Right lung (tissue), 10 donors: ENCODE data around the gene LRRC63. TPM values are rescaled to one million over a fixed set of nuclear protein-coding genes. Genes with fewer than 3 reads are reported as not detected.
A peak's percentile ranks its signal among the peaks of the same experiment; 100 is the strongest.
"Not testable (repeated sequence)": the region's sequence is repeated elsewhere in the genome, so short reads cannot be mapped to it uniquely, and the experiment has no call there.

Source experiments
- DNase-seq, 2 donors: peaks; one replicate each; pipeline ENCODE4 v3.0.0-alpha.2; 2013
- long read RNA-seq, 8 donors: transcript quantifications; one replicate each; lab custom pipeline, GENCODE V29; 2026
- polyA plus RNA-seq, 5 donors: library from polyadenylated mRNA; unstranded; fragments of 120-200 nt; gene quantifications; one replicate each; pipeline versions ENCODE4 v1.2.1 to v1.2.3, GENCODE V29; 2013; ENCODE audit warnings: inconsistent platforms in 1 of 5, low replicate concordance in 1 of 5; ENCODE audit not compliant: insufficient read length in 5 of 5, insufficient read depth in 1 of 5

LRRC63 gene, protein sequence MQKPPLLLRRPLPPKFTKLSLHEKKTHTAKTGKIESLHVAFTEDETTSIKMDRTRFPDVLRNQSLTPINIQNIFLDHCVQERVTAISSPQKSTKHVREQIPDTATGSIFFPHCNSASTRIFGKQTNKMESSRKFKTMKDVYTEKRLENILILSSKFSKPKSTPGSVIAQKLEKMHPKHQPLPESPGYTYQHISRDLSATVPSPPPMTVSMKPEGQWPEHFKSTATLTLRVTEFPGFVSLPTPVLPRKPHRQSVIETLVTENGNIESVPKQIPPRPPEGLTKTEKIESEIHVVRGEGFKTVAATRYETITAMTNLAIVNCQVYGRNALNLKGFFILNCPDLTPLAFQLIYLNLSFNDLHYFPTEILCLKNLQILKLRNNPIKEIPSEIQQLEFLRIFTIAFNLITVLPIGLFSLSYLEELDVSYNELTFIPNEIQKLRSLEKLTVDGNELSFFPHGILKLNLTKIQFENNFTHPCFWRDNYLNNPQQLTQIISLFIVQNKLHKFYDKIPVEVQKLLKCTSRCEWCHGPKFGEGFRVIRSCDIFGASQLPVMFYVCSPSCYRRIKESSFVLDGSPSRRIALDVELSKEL
- polyA plus RNA-seq = under 1 TPM; 0.37 to 0.49 (median 0.43) TPM
- long read RNA-seq, donor 1 = 0 reads
- long read RNA-seq, donor 2 = 0 reads
- long read RNA-seq, donor 3 = 0 reads
- long read RNA-seq, donor 4 = 0 reads
- long read RNA-seq, donor 5 = 0 reads
- long read RNA-seq, donor 6 = 0 reads
- long read RNA-seq, donor 7 = 0 reads
- long read RNA-seq, donor 8 = 0 reads

DNA sequence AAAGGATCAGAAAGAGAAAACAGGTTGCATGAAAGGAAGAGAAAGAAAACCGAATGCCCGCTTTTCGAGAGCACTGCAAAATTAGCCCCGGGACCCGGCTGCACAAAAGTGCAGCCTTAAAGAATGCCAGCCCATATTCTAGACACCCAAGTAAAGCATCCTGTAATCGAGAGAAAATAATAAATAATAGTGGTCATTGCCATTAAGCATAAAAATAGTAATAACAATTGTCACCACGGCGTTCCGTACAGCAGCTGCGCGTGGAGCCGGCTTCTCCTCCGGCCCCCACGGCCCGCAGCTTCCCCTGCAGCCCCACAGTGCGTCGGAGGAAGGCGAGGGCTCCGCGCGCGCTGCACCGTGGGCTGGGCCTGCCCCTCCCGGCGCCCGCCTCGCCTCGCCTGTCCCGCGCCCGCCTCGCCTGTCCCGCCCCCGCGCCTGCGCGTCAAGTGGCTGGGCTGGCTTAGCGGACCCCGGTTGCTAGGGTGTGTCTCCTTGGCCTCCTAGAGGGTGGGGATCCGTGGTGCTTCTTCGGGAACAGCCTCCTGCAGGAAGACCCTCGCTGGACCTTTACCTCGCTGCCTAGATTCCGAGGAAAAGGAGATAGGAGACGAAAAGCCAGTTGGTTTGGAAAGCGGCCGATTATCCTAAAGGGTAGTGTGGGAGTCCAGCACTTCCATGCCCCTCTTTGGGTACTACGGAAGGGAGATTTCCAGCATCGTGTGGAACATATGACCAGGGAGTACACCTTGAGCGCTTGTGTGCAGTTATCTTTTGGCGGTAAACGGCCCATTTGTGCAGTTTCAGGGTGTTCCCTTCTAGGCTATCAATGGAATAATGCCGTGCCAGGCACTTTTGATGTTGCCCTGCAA, at the start of gene LRRC63:
LRRC63 (plus strand) TSS at position 446 of the 869 bp plus-strand sequence. CDS start 1,107 bp downstream, outside the sequence.
- peak; percentile 42 to 50 for DNase-seq

GRCh38 chr13:46162741-46163140, 49.0 kb upstream of the LRRC63 start:
- DNase-seq = not testable (repeated sequence)

- no peak for DNase-seq
These were observed 47.1 kb upstream of the LRRC63 start for GRCh38 chr13:46164661-46165060.

GRCh38 chr13:46165485-46166223, 46.1 kb upstream of the LRRC63 start:
- no peak for DNase-seq

DNA sequence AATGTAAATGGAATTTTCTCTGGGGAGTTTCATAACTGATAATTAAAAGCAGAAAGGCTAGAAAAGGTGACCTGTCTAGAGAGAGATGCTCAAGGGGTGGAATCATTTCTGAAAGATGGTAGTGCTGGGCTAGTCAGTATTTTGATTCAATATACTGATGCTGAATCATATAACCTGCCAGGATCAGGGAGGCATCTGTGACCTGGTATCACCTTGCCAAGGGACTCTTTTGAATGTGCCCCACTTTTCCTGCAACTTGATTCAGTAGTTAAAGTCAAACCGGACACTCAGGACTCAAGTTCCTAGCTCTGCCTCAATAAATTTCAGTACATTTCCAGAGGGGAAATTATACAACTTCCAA, 45.5 kb upstream of the LRRC63 start:
- no peak for DNase-seq

DNA sequence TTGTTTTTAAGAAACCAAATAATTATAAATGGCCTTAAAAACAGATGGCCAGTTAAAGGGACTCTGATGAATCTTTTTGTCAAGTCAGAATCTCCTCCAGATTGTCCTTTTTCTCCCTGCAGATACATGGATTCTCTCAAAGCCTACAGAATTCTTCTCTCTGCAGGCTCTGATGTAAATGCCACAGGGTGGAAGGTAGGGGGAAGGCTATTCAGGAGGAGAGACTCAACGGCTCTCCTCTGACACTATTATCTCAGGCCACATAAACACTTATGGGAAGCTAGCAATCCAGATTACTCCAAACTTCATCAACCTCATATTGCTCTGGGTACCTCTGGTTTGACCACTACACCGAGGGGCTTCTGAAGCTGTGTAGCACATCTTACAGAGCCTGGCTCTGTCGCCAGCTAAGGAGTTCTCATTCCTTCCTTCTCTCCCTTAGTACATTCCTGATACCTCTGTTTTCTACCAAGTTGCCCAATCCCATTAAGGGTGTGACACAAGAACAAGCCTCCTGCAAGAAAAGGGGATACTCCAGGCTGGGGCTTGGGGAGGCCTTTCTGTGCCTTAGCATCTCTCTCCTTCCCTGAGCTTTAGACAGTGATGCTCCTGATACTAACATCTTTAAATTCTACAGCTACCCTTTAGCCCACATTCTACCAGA, 44.6 kb upstream of the LRRC63 start:
- DNase-seq = no peak

DNA sequence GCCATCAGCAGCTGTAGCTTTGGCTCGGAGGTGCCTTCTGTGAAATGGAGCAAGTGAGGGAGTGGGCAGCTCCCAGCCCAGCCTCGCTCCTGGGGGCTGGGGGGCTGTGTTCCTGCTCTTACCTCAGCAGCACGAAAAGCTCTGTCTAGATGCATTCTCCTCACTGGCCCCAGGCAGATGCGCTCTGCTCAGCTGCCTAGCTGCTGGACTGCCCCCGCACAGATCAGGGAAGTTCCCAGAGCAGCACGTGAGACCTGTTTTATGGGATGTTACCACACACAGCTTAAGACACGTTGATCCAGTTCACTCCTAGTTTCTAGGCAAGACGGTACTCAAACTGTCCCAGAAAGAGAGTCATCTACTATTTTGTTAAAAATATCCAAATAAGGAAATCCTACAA, 43.4 kb upstream of the LRRC63 start:
- no peak for DNase-seq

- DNase-seq = no peak
These were observed 42.9 kb upstream of the LRRC63 start for GRCh38 chr13:46168783-46169182.

DNA sequence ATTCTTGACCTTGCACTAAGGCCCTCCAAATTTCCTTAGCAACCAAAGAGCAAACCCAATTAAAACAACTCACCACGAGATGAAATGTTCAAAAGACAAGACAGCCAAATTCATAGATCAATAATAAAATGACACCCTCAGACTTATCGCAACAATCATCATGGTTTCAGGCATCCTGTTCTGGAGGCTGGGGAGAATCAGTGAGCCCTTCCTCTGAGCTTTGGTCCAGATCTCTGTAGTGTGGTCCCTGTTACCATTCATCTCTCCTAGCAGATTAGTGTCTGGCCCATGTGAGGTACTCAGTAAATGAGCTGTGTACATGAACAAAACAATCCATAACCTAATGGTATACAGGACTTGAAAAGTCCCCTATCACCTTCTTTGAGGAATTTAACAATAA, 42.0 kb upstream of the LRRC63 start:
- DNase-seq = no peak

GRCh38 chr13:46170268-46170667, 41.5 kb upstream of the LRRC63 start:
- no peak for DNase-seq

DNA sequence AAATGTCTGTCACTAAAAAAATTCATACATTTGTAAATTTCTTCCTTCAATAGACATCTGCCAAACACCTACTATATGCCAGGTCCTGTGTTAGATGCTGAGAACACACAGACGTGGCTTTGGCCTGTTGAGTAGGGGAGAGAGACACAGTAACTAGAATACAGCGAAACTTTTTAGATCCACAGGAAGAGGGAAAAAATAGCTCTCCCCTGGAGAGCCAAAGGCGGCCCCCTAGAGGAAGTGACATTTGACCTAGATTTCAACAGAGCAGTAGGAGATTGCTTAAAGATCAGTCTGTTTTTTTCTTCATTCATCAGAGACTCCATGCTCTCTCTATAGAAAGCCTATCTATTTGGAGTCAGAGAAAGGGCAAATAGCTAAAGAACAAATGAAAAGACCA, 41.0 kb upstream of the LRRC63 start:
- no peak for DNase-seq

DNA sequence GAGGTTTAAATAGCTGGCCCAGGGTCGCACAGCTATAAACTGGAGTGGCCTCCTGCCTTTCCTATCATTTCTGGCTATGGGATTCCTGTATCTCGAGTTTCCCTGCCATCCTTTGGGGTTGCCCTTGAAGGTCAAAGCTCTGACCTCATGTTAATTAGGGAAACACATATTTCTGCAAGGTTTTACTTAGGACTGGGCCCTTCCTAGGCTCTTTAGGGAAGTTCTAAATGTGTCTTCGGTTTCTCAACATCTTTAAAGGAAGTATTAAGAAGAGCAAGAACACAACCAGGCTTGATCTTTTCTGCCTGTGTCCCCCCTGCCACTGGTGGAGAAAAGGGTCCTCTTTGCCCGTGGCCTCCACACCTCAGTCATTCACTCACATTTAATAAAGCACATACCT, 40.5 kb upstream of the LRRC63 start:
- DNase-seq = no peak

DNA sequence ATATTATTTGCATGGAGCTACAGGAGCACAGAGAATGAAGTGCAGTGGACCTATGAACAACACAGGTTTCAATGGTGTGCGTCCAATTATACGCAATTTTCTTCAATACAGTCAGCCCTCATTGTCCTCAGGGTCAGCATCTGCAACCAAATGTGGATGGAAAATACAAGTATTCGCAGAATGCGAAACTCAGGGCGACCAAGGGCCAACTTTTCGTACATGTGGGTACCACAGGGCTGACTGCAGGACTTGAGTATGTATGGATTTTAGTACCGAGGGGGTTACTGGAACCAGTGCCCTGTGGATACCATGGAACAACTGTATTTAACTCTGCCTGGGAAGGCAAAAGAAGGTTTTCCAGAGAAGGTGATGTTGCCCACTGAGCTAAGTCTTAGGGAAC, 40.0 kb upstream of the LRRC63 start:
- DNase-seq = no peak

DNA sequence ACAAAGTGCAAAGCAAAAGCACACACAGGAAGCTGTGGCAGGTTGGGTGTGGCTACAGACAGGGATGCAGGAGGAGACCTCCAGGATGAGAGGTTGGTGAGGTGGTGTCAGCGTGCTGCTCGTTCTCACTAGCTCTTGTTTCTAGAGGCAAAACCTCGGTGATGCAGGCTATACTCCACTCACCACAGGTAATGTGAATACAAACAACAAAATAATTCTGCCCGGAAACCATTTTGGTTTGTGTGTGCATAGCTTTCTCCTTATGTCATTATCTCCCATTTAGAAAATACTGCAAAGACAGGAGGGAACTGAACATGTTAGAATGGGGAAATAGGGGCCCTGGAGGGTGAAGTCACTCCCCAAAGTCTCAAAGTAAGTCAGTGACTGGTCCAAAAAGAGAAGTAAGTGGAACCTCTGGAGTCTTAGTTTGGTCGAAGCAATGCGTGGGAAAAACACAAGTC, 39.2 kb upstream of the LRRC63 start:
- no peak for DNase-seq

GRCh38 chr13:46173656-46174055, 38.1 kb upstream of the LRRC63 start:
- no peak for DNase-seq

GRCh38 chr13:46176756-46177155, 35.0 kb upstream of the LRRC63 start:
- no peak for DNase-seq

GRCh38 chr13:46178143-46178542, 33.6 kb upstream of the LRRC63 start:
- DNase-seq = no peak

GRCh38 chr13:46178821-46179220, 32.9 kb upstream of the LRRC63 start:
- no peak for DNase-seq

GRCh38 chr13:46179491-46179908, 32.2 kb upstream of the LRRC63 start:
- DNase-seq = no peak

GRCh38 chr13:46179969-46180763, 31.6 kb upstream of the LRRC63 start:
- DNase-seq = no peak
